ENCODE data around the gene GIPC3. TPM values are rescaled to one million over a fixed set of nuclear protein-coding genes. Genes with fewer than 3 reads are reported as not detected.

The GIPC3 gene
- total RNA-seq, 1 experiment from 2014 or later = 0.34 TPM

- POLR2A ChIA-PET (ENCODE audit: low non-redundant PET) = no interaction called here
- no peak overlapping the region for H3K4me3 ChIP-seq (ENCODE audit: low read depth, low read length, poor library complexity, severe bottlenecking)
- H3K27ac ChIP-seq (ENCODE audit: low read depth, low read length, poor library complexity, severe bottlenecking) = no peak overlapping the region
- no peak for DNase-seq (ENCODE audit: low spot score)
- peaks cover 9% of the 10 kb centered on the region for H3K4me1 ChIP-seq (ENCODE audit: insufficient read depth, low read length, poor library complexity, severe bottlenecking)
- no TSS peak for BruUV-seq (replicated peaks)
- H3K9me3 ChIP-seq (ENCODE audit: low read depth, low read length, poor library complexity, severe bottlenecking) = no peaks in the 10 kb centered on the region
- TF ChIP-seq CTCF (conservative IDR thresholded peaks at IDR 0.05; ENCODE audit: low read depth, low read length) = no peak
- TF ChIP-seq EZH2 (IDR thresholded peaks at IDR 0.05; ENCODE audit: borderline replicate concordance, low read depth, low read length, poor library complexity, severe bottlenecking) = no peak
- intact Hi-C loops (cut with micrococcal nuclease; ENCODE audit: unreplicated experiment) = no loop called here
- no peaks in the 10 kb centered on the region for H3K27me3 ChIP-seq (replicated peaks; ENCODE audit: insufficient read depth, low read depth, low read length, poor library complexity)
- CTCF ChIA-PET = no interaction called here
- H3K36me3 ChIP-seq (ENCODE audit: insufficient read depth, low read length, poor library complexity, severe bottlenecking) = peaks cover 2% of the 10 kb centered on the region
Observed at GRCh38 chr19:3621689-3622088, 36.4 kb downstream of the GIPC3 start.

- intact Hi-C loops (cut with micrococcal nuclease; ENCODE audit: unreplicated experiment) = no loop called here
- Histone ChIP-seq H3K27me3 (replicated peaks; ENCODE audit: insufficient read depth, low read depth, low read length, poor library complexity) (no peaks in the 10 kb centered on the region), H3K27ac (ENCODE audit: low read depth, low read length, poor library complexity, severe bottlenecking) (no peak overlapping the region), H3K36me3 (ENCODE audit: insufficient read depth, low read length, poor library complexity, severe bottlenecking) (peaks cover 2% of the 10 kb centered on the region), H3K4me1 (ENCODE audit: insufficient read depth, low read length, poor library complexity, severe bottlenecking) (peaks cover 10% of the 10 kb centered on the region), H3K4me3 (ENCODE audit: low read depth, low read length, poor library complexity, severe bottlenecking) (no peak overlapping the region), H3K9me3 (ENCODE audit: low read depth, low read length, poor library complexity, severe bottlenecking) (no peaks in the 10 kb centered on the region)
- BruUV-seq (replicated peaks) = no TSS peak
- TF ChIP-seq EZH2 (IDR thresholded peaks at IDR 0.05; ENCODE audit: borderline replicate concordance, low read depth, low read length, poor library complexity, severe bottlenecking) = no peak
- TF ChIP-seq CTCF (conservative IDR thresholded peaks at IDR 0.05; ENCODE audit: low read depth, low read length) = no peak
- POLR2A ChIA-PET (ENCODE audit: low non-redundant PET) = no interaction called here
- CTCF ChIA-PET = no interaction called here
- no peak for DNase-seq (ENCODE audit: low spot score)
Observed at GRCh38 chr19:3622224-3622623, 36.9 kb downstream of the GIPC3 start.

- Histone ChIP-seq H3K4me3 (ENCODE audit: low read depth, low read length, poor library complexity, severe bottlenecking) (no peak overlapping the region), H3K4me1 (ENCODE audit: insufficient read depth, low read length, poor library complexity, severe bottlenecking) (peaks cover 12% of the 10 kb centered on the region), H3K9me3 (ENCODE audit: low read depth, low read length, poor library complexity, severe bottlenecking) (no peaks in the 10 kb centered on the region), H3K27ac (ENCODE audit: low read depth, low read length, poor library complexity, severe bottlenecking) (no peak overlapping the region), H3K36me3 (ENCODE audit: insufficient read depth, low read length, poor library complexity, severe bottlenecking) (peaks cover 2% of the 10 kb centered on the region), H3K27me3 (replicated peaks; ENCODE audit: insufficient read depth, low read depth, low read length, poor library complexity) (no peaks in the 10 kb centered on the region)
- intact Hi-C loops (cut with micrococcal nuclease; ENCODE audit: unreplicated experiment) = no loop called here
- POLR2A ChIA-PET (ENCODE audit: low non-redundant PET) = no interaction called here
- CTCF ChIA-PET = no interaction called here
- TF ChIP-seq EZH2 (IDR thresholded peaks at IDR 0.05; ENCODE audit: borderline replicate concordance, low read depth, low read length, poor library complexity, severe bottlenecking) (no peak), CTCF (conservative IDR thresholded peaks at IDR 0.05; ENCODE audit: low read depth, low read length) (no peak)
- no peak for DNase-seq (ENCODE audit: low spot score)
- BruUV-seq (replicated peaks) = no TSS peak
Observed at GRCh38 chr19:3623716-3624115, 38.4 kb downstream of the GIPC3 start.
